NCI-H2227 (cell line): ENCODE results near the gene SRCIN1.

Source experiments
- DNase-seq: peaks from one replicate; lab custom pipeline; 2025; ENCODE audit not compliant: unreplicated experiment; lab: John Stamatoyannopoulos, UW

SRCIN1 gene

GRCh38 chr17:38617074-38617860 lies 11.5 kb upstream of the SRCIN1 start:
- DNase-seq, result peak; percentile 23

- DNase-seq, result no peak
Observed at GRCh38 chr17:38616361-38616760, 10.6 kb upstream of the SRCIN1 start.

GRCh38 chr17:38613981-38614779 lies 8.4 kb upstream of the SRCIN1 start:
- no peak for DNase-seq

- DNase-seq, result no peak
Observed at GRCh38 chr17:38613525-38613980, 7.8 kb upstream of the SRCIN1 start.

GRCh38 chr17:38611872-38612376 lies 6.2 kb upstream of the SRCIN1 start:
- DNase-seq, result no peak

- no peak for DNase-seq
Observed at GRCh38 chr17:38611070-38611786, 5.5 kb upstream of the SRCIN1 start.

- DNase-seq, result no peak
Observed at GRCh38 chr17:38609280-38610031, 3.7 kb upstream of the SRCIN1 start.

- DNase-seq, result no peak
Observed at GRCh38 chr17:38608648-38609047, 2.9 kb upstream of the SRCIN1 start.

- DNase-seq, result no peak
Observed at GRCh38 chr17:38606646-38607611, 1.2 kb upstream of the SRCIN1 start.

GRCh38 chr17:38605411-38605840 lies 326 bp downstream of the SRCIN1 start:
- DNase-seq, result no peak

GRCh38 chr17:38604479-38605403 lies 1.0 kb downstream of the SRCIN1 start:
- DNase-seq, result peak; percentile 72

GRCh38 chr17:38603786-38604478 lies 1.8 kb downstream of the SRCIN1 start:
- DNase-seq, result no peak

GRCh38 chr17:38602956-38603785 lies 2.6 kb downstream of the SRCIN1 start:
- peak; percentile 26 for DNase-seq

- DNase-seq, result no peak
Observed at GRCh38 chr17:38602453-38602852, 3.3 kb downstream of the SRCIN1 start.

- peak; percentile 95 for DNase-seq
Observed at GRCh38 chr17:38601539-38602351, 4.0 kb downstream of the SRCIN1 start.

GRCh38 chr17:38600906-38601305 lies 4.8 kb downstream of the SRCIN1 start:
- DNase-seq, result no peak
